Measurements from ENCODE around the gene IL17B. TPM values are rescaled to one million over a fixed set of nuclear protein-coding genes. Genes with fewer than 3 reads are reported as not detected.

The IL17B gene
- total and polyA plus RNA-seq, 9 of the 15 experiments (the other 6 are each of a cell fraction or from before 2014, with no cell fraction given), result 0.28 to 2.6 (median 0.53) TPM; not detected in 2

DNA sequence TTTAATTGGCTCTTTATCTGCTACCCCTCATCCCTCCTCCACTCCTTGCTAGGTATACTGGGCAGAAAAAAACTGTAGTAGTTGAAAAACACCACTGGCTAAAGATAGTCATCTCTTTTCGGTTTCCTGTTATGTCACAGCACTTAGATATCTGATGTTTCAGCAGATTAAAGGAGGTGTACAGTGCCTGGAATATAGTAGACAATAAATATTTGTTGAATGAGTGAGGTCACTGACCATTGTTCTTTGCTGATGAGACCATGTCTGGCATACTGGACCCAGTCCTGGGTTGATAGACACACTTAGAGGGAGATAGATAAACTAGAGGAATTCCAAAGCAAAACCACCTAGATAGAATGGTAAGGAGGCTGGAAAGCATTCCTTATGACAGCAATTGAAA, 30.6 kb downstream of the IL17B start:
- no TSS peak for BruUV-seq (replicated peaks)
- no peak overlapping the region for H3K9ac ChIP-seq (ENCODE audit: insufficient read depth in 1 of 2, low read depth in 2 of 2, low read length in 2 of 2)
- H3K36me3 ChIP-seq (ENCODE audit: control insufficient read depth, insufficient read depth, low read length), result peaks cover 67% of the 10 kb centered on the region
- H3K4me1 ChIP-seq (replicated peaks in 1 of 2; ENCODE audit: control insufficient read depth in 2 of 2, insufficient read depth in 2 of 2, low read length in 2 of 2), result peaks cover 7 to 21% of the 10 kb centered on the region in 2 experiments; a peak in 3 of 5 replicates
- H3K27ac ChIP-seq (ENCODE audit: extremely low read depth, low read depth, low read length), result no peak overlapping the region
- POLR2A ChIA-PET, result interaction anchor here (4.7 kb wide), 1 partner anchor 9 kb away, joined by 87 read pairs; the partner anchor contains the start of gene PCYOX1L
- WGBS (ENCODE audit: insufficient coverage, low coverage, missing lambda C conversion rate), result 64% methylated on average over 1 of the region's 1 CpG
- no peak for ATAC-seq
- in situ Hi-C loops (cut with MboI), result no loop called here
- H3K4me2 ChIP-seq (ENCODE audit: insufficient read depth, low read length), result no peak overlapping the region
- no peaks in the 10 kb centered on the region for H3K9me1 ChIP-seq (ENCODE audit: control insufficient read depth, insufficient read depth, low read length)
- CTCF ChIA-PET (ENCODE audit: low intra/inter-chr PET ratio), result no interaction called here
- no peaks in the 10 kb centered on the region for H3K27me3 ChIP-seq (ENCODE audit: control insufficient read depth in 2 of 2, insufficient read depth in 2 of 2, low read length in 2 of 2)
- peaks cover 67% of the 10 kb centered on the region for H3K79me2 ChIP-seq (ENCODE audit: control insufficient read depth, insufficient read depth, low read length)
- H3K4me3 ChIP-seq, result no peak overlapping the region
- H4K20me1 ChIP-seq (replicated peaks; ENCODE audit: control insufficient read depth, insufficient read depth, low read length), result no peaks in the 10 kb centered on the region
- H3K9me3 ChIP-seq (replicated peaks; ENCODE audit: control insufficient read depth, insufficient read depth, low read depth, low read length), result no peaks in the 10 kb centered on the region
- no peak for FAIRE-seq
- no peak overlapping the region for H2AFZ ChIP-seq (ENCODE audit: low read depth, low read length)
- DNase-seq (ENCODE audit: extremely low read depth in 1 of 4, low spot score in 3 of 4), result no peak
- intact Hi-C loops (cut with micrococcal nuclease), result no loop called here
- no peak for TF ChIP-seq ZFPM2 (CRISPR knock-in tag; IDR thresholded peaks at IDR 0.05)
- no peak for TF ChIP-seq CBX1 (IDR thresholded peaks at IDR 0.05; ENCODE audit: low read depth)
- TF ChIP-seq, protein P1, sequence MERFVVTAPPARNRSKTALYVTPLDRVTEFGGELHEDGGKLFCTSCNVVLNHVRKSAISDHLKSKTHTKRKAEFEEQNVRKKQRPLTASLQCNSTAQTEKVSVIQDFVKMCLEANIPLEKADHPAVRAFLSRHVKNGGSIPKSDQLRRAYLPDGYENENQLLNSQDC (CRISPR knock-in tag; IDR thresholded peaks at IDR 0.05), result no peak
- TF ChIP-seq ZNF146 (CRISPR knock-in tag; IDR thresholded peaks at IDR 0.05; ENCODE audit: unreplicated experiment), result no peak
- TF ChIP-seq SNIP1 (IDR thresholded peaks at IDR 0.05; ENCODE audit: low read depth), result no peak
- TF ChIP-seq CBFB (CRISPR knock-in tag; IDR thresholded peaks at IDR 0.05), result no peak
- TF ChIP-seq KLF6 (CRISPR knock-in tag; IDR thresholded peaks at IDR 0.05; ENCODE audit: borderline replicate concordance), result no peak
- no peak for TF ChIP-seq L3MBTL2 (IDR thresholded peaks at IDR 0.05)
- TF ChIP-seq, protein P2, sequence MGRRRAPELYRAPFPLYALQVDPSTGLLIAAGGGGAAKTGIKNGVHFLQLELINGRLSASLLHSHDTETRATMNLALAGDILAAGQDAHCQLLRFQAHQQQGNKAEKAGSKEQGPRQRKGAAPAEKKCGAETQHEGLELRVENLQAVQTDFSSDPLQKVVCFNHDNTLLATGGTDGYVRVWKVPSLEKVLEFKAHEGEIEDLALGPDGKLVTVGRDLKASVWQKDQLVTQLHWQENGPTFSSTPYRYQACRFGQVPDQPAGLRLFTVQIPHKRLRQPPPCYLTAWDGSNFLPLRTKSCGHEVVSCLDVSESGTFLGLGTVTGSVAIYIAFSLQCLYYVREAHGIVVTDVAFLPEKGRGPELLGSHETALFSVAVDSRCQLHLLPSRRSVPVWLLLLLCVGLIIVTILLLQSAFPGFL (CRISPR knock-in tag; IDR thresholded peaks at IDR 0.05), result no peak
- no peak for TF ChIP-seq NFATC3 (IDR thresholded peaks at IDR 0.05)
- no peak for TF ChIP-seq BCLAF1 (IDR thresholded peaks at IDR 0.05; ENCODE audit: borderline replicate concordance in 1 of 2, control insufficient read depth in 1 of 2, low read depth in 2 of 2, low read length in 1 of 2)
- no peak for TF ChIP-seq THAP12 (CRISPR knock-in tag; IDR thresholded peaks at IDR 0.05)
- TF ChIP-seq NR2C2 (CRISPR knock-in tag; IDR thresholded peaks at IDR 0.05), result no peak
- TF ChIP-seq NR2C2 (tag; IDR thresholded peaks at IDR 0.05), result no peak
- no peak for TF ChIP-seq TCF7 (IDR thresholded peaks at IDR 0.05; ENCODE audit: borderline replicate concordance)
- no peak for TF ChIP-seq PPARD (CRISPR knock-in tag; IDR thresholded peaks at IDR 0.05)

Measured in K562 (cell line).